Pulmonary artery endothelial cell (primary cell): ENCODE measurements around the gene LPP. TPM values are rescaled to one million over a fixed set of nuclear protein-coding genes. Genes with fewer than 3 reads are reported as not detected.
A peak's percentile ranks its signal among the peaks of the same experiment; 100 is the strongest.

Experiments
- DNase-seq: peaks from one replicate; pipeline ENCODE4 v3.0.0-alpha.2; 2011; ENCODE audit warnings: low read depth, low spot score
- total RNA-seq: library from RNA; depleted of rRNA; stranded (reverse); fragments of >200 nt; gene quantifications from 2 replicates; pipeline ENCODE4 v1.2.3, GENCODE V29; 2014

The LPP gene
- total RNA-seq, 1 donor from 2014 or later: 31.5 TPM

GRCh38 chr3:188326111-188326510, 172.2 kb downstream of the LPP start:
- DNase-seq: no peak

GRCh38 chr3:188326968-188327367, 173.0 kb downstream of the LPP start:
- no peak for DNase-seq

DNA sequence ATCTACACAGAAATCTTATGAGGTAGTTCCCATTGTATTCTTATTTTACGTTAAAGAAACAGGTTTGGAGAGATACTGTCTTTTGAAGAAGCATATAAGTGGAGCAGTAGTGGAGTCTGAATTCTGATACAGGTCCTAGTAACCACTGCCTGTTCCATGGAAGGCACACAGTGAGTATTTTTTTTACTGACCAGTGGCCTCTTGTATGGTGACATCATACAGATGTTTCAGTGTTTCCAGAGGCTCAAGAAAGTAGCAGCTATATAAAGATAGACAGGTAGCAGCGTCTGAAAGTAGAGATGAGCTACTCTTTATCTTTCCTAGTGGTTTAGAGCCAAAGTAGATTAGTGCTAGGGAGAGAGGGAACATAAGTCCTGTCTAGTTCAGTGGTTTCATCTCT, 173.5 kb downstream of the LPP start:
- DNase-seq: no peak

- no peak for DNase-seq
Measured at GRCh38 chr3:188330138-188330537, 176.2 kb downstream of the LPP start.

- DNase-seq: no peak
Measured at GRCh38 chr3:188331166-188331565, 177.2 kb downstream of the LPP start.

DNA sequence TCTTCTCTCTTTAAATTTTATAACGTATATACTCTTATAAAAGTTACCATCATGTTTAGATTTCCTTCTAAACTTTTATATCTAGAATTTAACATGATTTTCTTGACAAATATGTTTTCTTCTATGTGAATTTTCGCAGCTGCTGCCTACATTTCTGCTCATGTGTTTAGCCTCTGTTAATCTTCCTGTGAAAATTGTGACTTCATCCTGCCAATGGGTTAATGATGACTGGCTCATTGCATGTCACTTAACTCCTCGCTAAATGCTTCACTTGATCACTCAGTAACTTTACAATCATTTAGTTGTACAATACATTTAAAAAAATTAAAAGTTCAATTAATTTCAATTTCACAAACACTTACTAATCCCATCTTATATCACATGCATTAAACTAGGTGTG, 178.1 kb downstream of the LPP start:
- DNase-seq: no peak

DNA sequence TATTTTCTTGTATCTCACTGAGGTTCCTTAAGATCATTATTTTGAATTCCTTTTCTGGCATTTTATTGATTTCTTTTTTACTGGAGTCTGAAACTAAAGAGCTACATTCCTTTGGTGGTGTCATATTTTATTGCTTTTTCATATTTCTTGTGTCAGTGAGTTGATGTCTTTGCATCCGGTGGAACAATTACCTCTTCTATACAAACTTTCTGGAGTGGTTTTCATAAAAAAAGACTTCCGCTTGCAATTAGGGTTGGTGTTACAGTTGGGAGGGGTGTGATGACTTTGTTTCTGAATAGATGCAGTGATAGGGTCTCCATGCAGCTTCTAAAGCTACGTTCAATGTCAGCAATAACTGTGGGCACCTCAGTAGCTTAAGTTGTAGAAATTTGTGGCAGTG, 181.7 kb downstream of the LPP start:
- DNase-seq: no peak

DNA sequence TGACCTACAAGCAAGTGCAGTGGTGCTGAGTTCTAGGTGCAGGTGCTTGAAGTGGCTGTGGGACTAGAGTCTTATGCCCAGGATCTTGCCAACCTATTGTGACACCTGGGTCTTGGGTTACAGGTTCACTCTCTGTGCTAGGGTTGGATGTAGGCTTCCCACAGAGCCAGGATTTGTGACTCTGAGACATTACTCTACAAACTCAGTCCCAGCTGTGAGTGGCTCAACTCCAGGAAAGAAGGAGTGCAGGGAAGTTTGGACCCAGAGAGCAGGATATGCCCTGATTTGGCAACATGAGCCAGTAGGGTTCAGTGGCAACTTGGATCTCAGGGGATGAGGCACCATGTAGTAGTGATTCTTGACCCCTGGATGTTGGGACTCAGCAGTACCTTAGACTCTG, 182.2 kb downstream of the LPP start:
- no peak for DNase-seq

DNA sequence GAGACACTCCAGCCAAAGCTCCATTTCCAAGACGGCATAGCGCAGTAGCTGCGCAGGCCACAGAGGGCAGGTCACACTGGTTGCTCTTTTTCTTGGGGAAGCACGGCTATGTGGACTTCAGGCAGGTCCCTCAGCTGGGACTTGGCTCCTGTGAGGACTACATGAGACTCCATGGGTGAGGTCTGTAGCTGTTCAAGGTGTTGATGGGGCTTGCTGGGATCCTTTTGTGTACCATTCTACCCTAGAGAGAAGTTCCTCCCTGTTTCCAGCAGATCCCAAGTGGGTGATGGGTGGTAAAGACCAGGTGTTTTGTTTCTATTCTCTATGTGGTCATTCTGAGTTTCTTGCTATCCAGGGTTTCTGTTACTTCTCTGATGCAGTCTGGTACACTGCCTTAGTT, 183.3 kb downstream of the LPP start:
- no peak for DNase-seq

DNA sequence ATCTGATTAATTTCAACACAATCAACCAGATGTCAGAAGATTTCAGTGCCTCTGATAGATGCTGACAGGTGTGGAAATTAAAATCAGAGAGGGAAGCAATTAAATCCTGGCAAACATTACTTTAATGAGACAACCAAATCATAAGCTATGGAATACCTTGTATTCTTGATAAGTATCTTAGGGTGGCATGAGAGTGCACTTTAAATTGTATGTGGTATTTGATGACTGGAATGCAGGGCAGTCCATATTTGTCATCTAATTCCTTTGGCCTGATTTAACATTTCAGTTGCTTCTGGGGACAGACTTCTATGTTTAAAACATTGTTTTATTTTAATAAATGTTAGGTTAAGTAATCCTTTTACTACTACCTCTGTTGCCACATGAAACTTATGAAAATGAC, 184.1 kb downstream of the LPP start:
- DNase-seq: no peak

DNA sequence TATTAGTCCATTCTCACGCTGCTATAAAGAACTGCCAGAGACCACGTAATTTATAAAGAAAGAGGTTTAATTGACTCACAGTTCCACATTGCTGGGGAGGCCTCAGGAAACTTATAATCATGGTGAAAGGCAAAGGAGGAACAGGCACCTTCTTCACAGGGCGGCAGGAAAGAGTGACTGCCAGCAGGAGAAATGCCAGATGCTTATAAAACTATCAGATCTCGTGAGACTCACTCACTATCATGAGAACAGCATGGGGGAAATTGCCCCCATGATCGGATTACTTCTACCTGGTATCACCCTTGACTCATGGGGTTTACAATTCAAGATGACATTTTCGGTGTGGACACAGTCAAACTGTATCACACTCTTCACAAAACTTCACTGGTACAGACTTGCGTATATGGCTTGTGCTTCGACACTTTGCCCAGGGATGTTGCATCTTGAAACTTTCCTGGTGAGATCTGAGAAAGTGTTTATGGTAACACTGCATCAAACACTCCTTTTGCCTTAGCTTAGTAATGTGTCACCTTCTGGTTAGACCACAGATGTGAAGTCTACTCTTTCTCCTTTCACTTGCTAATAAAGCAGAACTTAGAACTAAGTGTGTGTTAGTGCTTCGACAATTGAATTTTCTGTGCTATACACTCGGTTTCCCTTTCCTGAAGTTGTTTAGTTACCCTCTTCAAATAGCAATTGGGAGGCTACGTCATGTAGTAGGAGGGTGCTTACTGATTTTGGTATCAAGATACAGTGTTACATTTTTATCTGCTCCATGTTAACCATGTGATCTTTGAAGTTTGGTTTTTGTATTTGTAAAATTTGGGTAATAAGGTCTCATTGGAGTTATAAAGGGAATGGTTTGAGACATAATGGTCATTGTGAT, 185.7 kb downstream of the LPP start:
- DNase-seq: no peak

DNA sequence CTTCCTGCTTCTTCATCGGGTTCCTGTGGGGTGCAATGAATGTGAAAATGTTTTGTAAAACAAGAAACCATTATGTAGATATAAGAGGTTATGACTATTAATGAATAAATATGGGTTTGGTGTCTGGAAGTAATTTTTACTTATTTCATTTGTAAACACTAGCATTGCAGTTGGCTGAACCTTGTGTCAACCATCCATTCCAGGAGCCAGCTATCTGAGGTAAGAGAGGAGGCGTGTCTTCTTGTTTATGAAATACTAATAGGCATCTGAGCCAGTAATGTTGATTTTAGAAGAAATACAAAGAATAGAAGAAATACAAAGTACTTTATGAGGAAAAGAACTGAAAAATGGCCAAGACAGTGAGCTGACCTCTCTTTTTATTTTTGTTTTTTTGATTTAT, 187.5 kb downstream of the LPP start:
- DNase-seq: no peak

- DNase-seq: no peak
Measured at GRCh38 chr3:188342991-188343732, 189.2 kb downstream of the LPP start.

DNA sequence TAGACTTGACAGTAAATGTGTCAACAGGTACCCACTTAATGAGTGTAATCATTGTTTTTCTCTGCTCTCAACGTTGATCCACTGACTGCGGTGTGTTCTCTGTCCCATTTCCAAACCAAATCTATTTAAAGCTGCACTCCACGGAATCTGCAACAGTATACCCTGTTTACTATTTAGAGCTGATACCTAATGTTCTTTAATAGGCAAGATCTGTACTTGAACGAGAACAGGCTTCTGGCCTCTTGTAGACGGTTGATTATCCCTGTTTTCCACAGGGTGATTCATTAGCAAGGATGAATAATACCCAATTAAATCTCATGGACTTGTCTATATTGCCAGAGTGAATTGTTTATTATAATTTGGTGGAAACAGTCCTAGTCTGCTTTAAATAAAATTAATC, 189.9 kb downstream of the LPP start:
- no peak for DNase-seq

DNA sequence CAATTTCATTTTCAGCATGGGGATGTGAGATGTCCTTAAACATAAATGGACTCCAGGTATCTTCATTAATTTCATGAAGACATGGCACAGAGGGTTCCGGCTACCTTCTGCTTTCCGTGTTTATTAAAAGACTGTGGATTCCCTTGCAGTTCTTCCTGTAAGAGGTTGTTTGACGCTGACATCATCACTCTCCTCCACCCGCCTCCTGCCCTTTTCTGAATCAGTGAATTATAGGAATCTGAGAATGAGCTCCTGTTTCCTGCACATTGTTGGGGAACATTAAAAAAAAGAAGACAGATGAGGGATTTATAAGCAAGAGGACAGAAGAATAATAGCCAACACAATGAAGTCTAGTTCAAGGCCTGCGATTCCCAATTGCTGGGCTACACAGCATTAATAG, 191.3 kb downstream of the LPP start:
- DNase-seq: peak; percentile 83

GRCh38 chr3:188348435-188349244, 194.7 kb downstream of the LPP start:
- DNase-seq: peak; percentile 88

DNA sequence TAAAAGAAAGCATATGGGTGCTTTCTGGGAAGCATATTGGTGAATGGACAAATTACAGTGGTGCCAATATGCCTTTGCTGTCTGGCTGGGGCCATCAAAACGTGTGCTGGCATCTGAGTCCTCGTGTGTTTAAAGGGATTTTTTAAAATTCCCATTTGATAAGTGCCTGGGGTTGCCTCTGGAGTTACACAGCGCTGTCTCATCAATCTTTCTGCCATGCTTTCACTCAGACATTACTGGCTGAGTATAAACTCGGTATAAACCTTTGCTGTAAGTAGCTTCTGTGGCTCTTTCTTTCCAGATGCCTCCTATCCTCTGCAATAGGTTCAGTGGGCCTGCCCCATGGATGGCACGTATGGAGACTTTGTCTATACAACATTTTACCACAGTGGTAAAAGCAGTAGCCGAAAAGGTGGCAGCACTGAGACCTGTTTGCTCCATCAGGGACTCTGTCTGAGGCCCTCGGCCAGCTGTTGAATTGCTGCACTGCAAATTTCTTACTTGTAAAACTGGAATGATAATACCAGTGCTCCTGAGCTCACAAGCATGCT, 195.5 kb downstream of the LPP start:
- DNase-seq: no peak

GRCh38 chr3:188349933-188350332, 196.0 kb downstream of the LPP start:
- DNase-seq: no peak

- no peak for DNase-seq
Measured at GRCh38 chr3:188350961-188351360, 197.0 kb downstream of the LPP start.

GRCh38 chr3:188351648-188352047, 197.7 kb downstream of the LPP start:
- DNase-seq: no peak

- DNase-seq: no peak
Measured at GRCh38 chr3:188352196-188352927, 198.4 kb downstream of the LPP start.
